Measurements from ENCODE around the gene PPP1CA. TPM values are rescaled to one million over a fixed set of nuclear protein-coding genes. Genes with fewer than 3 reads are reported as not detected.
"Not testable (repeated sequence)": the region's sequence is repeated elsewhere in the genome, so short reads cannot be mapped to it uniquely, and the experiment has no call there.

PPP1CA gene
- total and polyA plus RNA-seq, 8 donors = 49.0 to 72.8 (median 62.9) TPM

DNA sequence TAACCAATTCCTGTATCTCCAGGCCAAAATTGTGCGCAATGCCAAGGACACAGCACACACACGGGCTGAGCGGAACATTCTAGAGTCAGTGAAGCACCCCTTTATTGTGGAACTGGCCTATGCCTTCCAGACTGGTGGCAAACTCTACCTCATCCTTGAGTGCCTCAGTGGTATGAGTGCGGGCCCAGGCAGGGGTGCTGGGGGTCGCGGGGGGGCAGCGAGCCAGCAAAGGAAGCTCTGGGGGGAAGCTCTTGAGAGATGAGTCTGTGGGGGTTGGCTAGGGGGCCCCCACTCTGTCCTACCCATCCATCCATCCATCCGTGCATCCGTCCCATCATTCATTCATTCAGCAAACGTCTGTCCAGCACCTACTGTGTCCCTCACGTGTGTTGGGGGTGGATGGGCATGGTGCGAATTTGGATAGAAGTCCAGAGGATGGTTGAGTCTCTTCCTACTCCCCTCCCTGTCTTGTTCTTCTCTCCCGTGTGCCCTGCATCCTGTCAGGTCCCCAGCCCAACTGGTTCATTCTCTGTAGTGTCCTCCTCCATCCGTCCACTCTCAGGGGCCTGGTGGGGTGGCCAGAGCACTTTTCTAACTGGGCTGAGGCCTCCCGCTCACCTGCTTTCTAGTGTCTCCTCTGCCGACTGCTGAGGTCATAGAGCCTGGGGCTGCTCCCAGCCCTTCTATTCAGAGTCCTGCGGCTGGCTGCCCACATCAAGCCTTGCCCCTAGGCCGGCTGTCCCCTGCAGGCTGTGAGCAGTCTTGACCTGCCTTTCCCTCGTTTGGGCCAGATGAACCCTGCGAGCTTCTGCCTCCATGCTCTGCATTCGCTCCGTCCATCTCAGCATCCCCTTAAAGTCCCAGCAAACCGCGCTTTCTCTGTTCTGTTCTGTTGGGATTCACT is 29.9 kb upstream of the PPP1CA start:
- H3K27ac ChIP-seq = no peak overlapping the region
- 87 to 93% methylated on average over 24 of the region's 24 CpGs for WGBS, 2 donors
- DNase-seq = peak in 1 of 6 donors; percentile 51
- H3K27me3 ChIP-seq = no peaks in the 10 kb centered on the region
- no peaks in the 10 kb centered on the region for H3K9me3 ChIP-seq
- H3K4me1 ChIP-seq = peaks cover 4 to 14% (median 12%) of the 10 kb centered on the region in 3 donors
- H3K4me3 ChIP-seq = no peak overlapping the region
- peaks cover 0 to 16% (median 14%) of the 10 kb centered on the region in 3 donors for H3K36me3 ChIP-seq
- ATAC-seq = no peak
- intact Hi-C loops (cut with DNase I) = loop anchor here in 1 of 3 donors (10.0 kb wide), 1 partner anchor 63 kb away; no protein-coding TSS in a partner anchor
- no peak for FAIRE-seq
- TF ChIP-seq, protein P1, sequence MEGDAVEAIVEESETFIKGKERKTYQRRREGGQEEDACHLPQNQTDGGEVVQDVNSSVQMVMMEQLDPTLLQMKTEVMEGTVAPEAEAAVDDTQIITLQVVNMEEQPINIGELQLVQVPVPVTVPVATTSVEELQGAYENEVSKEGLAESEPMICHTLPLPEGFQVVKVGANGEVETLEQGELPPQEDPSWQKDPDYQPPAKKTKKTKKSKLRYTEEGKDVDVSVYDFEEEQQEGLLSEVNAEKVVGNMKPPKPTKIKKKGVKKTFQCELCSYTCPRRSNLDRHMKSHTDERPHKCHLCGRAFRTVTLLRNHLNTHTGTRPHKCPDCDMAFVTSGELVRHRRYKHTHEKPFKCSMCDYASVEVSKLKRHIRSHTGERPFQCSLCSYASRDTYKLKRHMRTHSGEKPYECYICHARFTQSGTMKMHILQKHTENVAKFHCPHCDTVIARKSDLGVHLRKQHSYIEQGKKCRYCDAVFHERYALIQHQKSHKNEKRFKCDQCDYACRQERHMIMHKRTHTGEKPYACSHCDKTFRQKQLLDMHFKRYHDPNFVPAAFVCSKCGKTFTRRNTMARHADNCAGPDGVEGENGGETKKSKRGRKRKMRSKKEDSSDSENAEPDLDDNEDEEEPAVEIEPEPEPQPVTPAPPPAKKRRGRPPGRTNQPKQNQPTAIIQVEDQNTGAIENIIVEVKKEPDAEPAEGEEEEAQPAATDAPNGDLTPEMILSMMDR (IDR thresholded peaks at IDR 0.05) = no peak

DNA sequence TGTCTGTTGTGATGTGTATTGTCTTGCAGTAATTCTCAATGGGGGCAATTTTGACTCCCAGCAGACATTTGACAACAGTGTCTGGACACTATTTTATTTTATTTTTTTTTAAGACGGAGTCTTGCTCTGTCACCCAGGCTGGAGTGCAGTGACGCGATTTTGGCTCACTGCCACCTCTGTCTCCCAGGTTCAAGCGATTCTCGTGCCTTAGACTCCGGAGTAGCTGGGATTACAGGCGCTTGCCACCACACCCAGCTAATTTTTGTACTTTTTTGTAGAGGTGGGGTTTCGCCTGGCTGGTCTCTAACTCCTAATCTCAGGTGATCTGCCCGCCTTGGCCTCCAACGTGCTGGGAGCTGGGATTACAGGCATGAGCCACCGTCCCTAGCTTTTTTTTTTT is 28.1 kb upstream of the PPP1CA start:
- no peak overlapping the region for H3K27ac ChIP-seq
- no peaks in the 10 kb centered on the region for H3K27me3 ChIP-seq
- H3K36me3 ChIP-seq = peaks cover 0 to 16% (median 14%) of the 10 kb centered on the region in 3 donors
- intact Hi-C loops (cut with DNase I) = loop anchor here in 1 of 3 donors (10.0 kb wide), 1 partner anchor 65 kb away; no protein-coding TSS in a partner anchor
- DNase-seq = no peak
- peak overlapping the region in 1 of 4 donors; percentile 85 for H3K4me3 ChIP-seq
- no peaks in the 10 kb centered on the region for H3K9me3 ChIP-seq
- WGBS, 2 donors = 64 to 69% methylated on average over 10 to 11 of the region's 11 CpGs
- TF ChIP-seq, protein P1 (IDR thresholded peaks at IDR 0.05) = no peak
- ATAC-seq = no peak
- peaks cover 4 to 14% (median 12%) of the 10 kb centered on the region in 3 donors for H3K4me1 ChIP-seq
- FAIRE-seq = no peak

DNA sequence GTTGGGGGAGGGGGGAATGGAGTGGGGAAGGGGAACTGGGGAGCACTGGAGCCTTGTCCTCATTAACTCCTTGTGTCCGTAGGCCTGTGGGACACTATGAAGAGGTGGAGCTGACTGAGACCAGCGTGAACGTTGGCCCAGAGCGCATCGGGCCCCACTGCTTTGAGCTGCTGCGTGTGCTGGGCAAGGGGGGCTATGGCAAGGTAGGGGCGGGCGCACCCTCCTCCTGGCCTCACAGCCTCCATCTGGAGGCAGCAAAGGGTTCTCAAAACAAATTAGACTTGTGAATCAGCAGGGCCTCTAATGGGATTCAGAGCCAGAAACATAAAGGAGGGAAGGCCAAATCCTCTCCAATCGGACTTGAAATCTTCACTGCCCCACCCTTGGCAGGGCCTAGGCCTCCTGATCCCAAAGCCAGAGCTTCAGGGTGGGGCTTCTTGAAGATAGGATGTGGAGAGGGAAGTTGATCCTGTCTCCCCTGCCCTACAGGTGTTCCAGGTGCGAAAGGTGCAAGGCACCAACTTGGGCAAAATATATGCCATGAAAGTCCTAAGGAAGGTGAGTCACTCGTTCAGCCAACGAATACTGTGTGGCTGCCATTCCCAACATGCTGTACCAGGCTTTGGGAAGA is 27.5 kb upstream of the PPP1CA start:
- 31 to 33% methylated on average over 12 of the region's 12 CpGs for WGBS, 2 donors
- intact Hi-C loops (cut with DNase I) = no loop called here
- Histone ChIP-seq H3K4me1 (peaks cover 4 to 14% (median 12%) of the 10 kb centered on the region in 3 donors), H3K4me3 (peak overlapping the region; percentile 59 to 94 (median 84)), H3K27ac (peak overlapping the region in 1 of 4 donors; percentile 89), H3K36me3 (peaks cover 0 to 16% (median 8%) of the 10 kb centered on the region in 3 donors), H3K9me3 (no peaks in the 10 kb centered on the region), H3K27me3 (no peaks in the 10 kb centered on the region)
- TF ChIP-seq, protein P1 (IDR thresholded peaks at IDR 0.05) = no peak
- DNase-seq (no peak), FAIRE-seq (no peak), ATAC-seq (no peak)

DNA sequence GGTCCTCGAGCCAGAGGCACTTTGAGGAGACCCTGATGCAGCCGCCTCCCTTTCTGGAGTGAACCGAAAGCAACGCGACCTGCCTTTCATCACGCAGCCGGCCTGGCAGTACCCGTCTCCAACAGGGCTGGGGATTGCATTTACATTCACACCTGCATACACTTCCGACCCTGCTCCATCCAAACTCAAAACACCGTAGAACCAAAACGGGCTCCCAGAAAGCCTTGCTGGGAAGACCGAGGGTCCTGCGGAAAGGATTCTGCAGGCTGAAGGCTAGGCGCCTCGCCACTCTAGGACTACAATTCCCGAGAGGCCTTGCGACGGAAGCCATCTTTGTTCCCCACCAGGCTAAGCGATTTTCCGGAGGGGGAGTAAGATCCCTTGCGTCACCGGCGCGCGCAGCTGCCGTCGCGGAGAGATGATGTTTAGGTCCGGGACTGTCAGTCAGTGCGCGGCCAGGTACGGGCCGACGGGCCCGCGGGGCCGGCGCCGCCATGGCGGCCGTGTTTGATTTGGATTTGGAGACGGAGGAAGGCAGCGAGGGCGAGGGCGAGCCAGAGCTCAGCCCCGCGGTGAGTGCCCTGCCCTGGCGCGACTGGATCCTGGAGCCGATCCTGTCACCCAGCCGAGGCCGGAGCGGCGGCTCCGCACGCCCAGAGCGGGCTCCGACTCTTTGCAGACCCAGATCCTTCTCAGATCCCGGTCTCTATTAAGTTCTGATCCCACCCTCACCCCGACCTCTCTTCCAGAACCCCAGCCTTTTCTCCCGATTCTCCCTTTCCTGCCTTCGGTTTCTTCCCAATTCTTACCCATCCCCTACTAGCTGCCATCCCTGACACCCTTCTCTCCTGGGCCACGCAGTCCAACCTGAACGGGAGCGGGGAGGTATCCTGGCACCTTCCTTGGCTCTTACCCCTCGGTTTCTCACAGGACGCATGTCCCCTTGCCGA is 26.7 kb upstream of the PPP1CA start, which contains the start of gene RPS6KB2:
TSS of gene RPS6KB2 (plus strand) at position 443 of the 950 bp plus-strand sequence. CDS start at position 495, 52 bp downstream.
- peaks cover 4 to 14% (median 12%) of the 10 kb centered on the region in 3 donors for H3K4me1 ChIP-seq
- WGBS, 2 donors = 0 to 1% methylated on average over 64 to 68 of the region's 68 CpGs
- TF ChIP-seq, protein P1 (IDR thresholded peaks at IDR 0.05) = no peak
- no peak for FAIRE-seq
- ATAC-seq = peak; percentile 95 to 98 (median 96)
- H3K9me3 ChIP-seq = no peaks in the 10 kb centered on the region
- H3K4me3 ChIP-seq = peak within 1 kb of the TSS; percentile 59 to 94 (median 84)
- peak within 1 kb of the TSS; percentile 62 to 89 (median 76) for H3K27ac ChIP-seq
- H3K36me3 ChIP-seq = peaks cover 0 to 12% (median 6%) of the 10 kb centered on the region in 3 donors
- no peaks in the 10 kb centered on the region for H3K27me3 ChIP-seq
- intact Hi-C loops (cut with DNase I) = no loop called here
- DNase-seq = peak; percentile 98 to 100 (median 98)

DNA sequence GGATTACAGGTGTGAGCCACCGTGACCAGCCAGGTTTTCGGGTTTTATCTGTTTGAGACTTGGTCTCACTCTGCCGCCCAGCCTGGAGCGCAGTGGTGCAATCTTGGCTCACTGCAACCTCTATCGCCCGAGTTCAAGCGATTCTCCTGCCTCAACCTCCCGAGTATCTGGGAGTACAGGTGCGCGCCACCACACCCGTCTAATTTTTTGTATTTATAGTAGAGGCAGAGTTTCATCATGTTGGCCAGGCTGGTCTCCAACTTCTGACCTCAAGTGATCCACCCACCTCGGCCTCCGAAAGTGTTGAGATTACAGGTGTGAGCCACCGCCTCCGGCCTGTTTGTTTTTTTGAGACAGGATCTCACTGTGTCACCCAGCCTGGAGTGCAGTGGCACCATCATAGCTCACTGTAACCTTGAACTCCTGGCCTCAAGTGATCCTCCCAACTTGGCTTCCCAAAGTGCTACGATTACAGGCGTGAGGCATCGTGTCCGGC is 25.8 kb upstream of the PPP1CA start:
- H3K27ac ChIP-seq = peak overlapping the region; percentile 62 to 89 (median 76)
- H3K36me3 ChIP-seq; H3K9me3 ChIP-seq; DNase-seq; FAIRE-seq; H3K27me3 ChIP-seq; ATAC-seq; intact Hi-C loops (cut with DNase I): not testable (repeated sequence)
- H3K4me3 ChIP-seq = peak overlapping the region; percentile 59 to 94 (median 84)
- 58 to 59% methylated on average over 19 of the region's 19 CpGs for WGBS, 2 donors
- peaks cover 4 to 14% (median 12%) of the 10 kb centered on the region in 3 donors for H3K4me1 ChIP-seq

All from pancreas (tissue), 10 donors.